ENCODE results near the gene TBC1D24.

The TBC1D24 gene

GRCh38 chr16:2450975-2451381, 23.9 kb upstream of the TBC1D24 start:
- DNase-seq, result no peak

- DNase-seq, result no peak
Observed at GRCh38 chr16:2451851-2452320, 23.0 kb upstream of the TBC1D24 start.

- no peak for DNase-seq
Observed at GRCh38 chr16:2452650-2453049, 22.3 kb upstream of the TBC1D24 start.

- DNase-seq, result no peak
Observed at GRCh38 chr16:2455081-2455845, 19.7 kb upstream of the TBC1D24 start.

- DNase-seq, result no peak
Observed at GRCh38 chr16:2456551-2457153, 18.3 kb upstream of the TBC1D24 start.

GRCh38 chr16:2457267-2457666, 17.7 kb upstream of the TBC1D24 start:
- DNase-seq, result no peak

- DNase-seq, result no peak
Observed at GRCh38 chr16:2457946-2458345, 17.0 kb upstream of the TBC1D24 start.

GRCh38 chr16:2458887-2459646, 15.9 kb upstream of the TBC1D24 start:
- DNase-seq, result no peak

- DNase-seq, result peak; percentile 99
Observed at GRCh38 chr16:2459647-2460390, 15.1 kb upstream of the TBC1D24 start, which contains the start of gene TEDC2. Gene TEDC2 (plus strand): TSS chr16:2460109. CDS start chr16:2460145, 36 bp downstream.

GRCh38 chr16:2460391-2460713, 14.6 kb upstream of the TBC1D24 start:
- DNase-seq, result no peak

GRCh38 chr16:2460916-2461315, 14.0 kb upstream of the TBC1D24 start:
- no peak for DNase-seq

- DNase-seq, result no peak
Observed at GRCh38 chr16:2462031-2462866, 12.7 kb upstream of the TBC1D24 start.

GRCh38 chr16:2464333-2464732, 10.6 kb upstream of the TBC1D24 start:
- no peak for DNase-seq

GRCh38 chr16:2465653-2466415, 9.1 kb upstream of the TBC1D24 start:
- no peak for DNase-seq

GRCh38 chr16:2466667-2467527, 8.0 kb upstream of the TBC1D24 start:
- DNase-seq, result no peak

GRCh38 chr16:2467528-2468232, 7.2 kb upstream of the TBC1D24 start:
- DNase-seq, result peak in 1 of 2 donors; percentile 55

- DNase-seq, result peak in 1 of 2 donors; percentile 23
Observed at GRCh38 chr16:2468233-2468724, 6.6 kb upstream of the TBC1D24 start.

GRCh38 chr16:2468725-2469398, 6.1 kb upstream of the TBC1D24 start:
- peak in 1 of 2 donors; percentile 17 for DNase-seq

Data from stimulated activated CD4-positive, alpha-beta T cell treated with anti-CD3 and anti-CD28 coated beads, Interleukin-2, amount 100 ng/mL, for 24 hours (primary cell).